ENCODE data around the gene ARL15.

The ARL15 gene

DNA sequence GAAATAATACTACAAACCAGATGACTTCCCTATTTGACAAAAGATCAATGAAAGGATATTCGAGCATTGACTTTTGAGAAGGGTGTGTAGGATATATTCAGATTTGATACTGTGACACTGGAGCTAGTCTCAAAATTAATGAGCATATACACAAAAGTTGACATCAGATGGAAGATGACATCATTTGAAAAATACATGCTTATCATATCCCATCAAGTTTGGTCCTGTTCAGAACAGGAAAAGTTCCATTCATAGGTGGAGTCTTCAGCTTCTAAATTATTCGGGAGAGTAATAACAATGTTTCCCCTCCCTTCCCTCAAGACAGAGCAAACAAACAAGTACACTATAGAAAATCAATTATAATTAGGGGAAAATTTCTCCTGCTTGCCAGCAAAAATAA is 401.6 kb downstream of the ARL15 start:
- no peak for DNase-seq
- in situ Hi-C loops (cut with HindIII; ENCODE audit: low pct_ligation_motif_present, low sequenced_read_pairs), result no loop called here

GRCh38 chr5:53907827-53908226 is 402.5 kb downstream of the ARL15 start:
- no peaks in the 10 kb centered on the region for H3K27me3 ChIP-seq (replicated peaks)
- no peak overlapping the region for H3K4me3 ChIP-seq (ENCODE audit: low read depth, low read length)
- in situ Hi-C loops (cut with HindIII; ENCODE audit: low pct_ligation_motif_present, low sequenced_read_pairs), result no loop called here
- no peak overlapping the region for H3K27ac ChIP-seq
- no peak for DNase-seq
- H3K36me3 ChIP-seq (replicated peaks), result no peaks in the 10 kb centered on the region
- TF ChIP-seq, protein P1, sequence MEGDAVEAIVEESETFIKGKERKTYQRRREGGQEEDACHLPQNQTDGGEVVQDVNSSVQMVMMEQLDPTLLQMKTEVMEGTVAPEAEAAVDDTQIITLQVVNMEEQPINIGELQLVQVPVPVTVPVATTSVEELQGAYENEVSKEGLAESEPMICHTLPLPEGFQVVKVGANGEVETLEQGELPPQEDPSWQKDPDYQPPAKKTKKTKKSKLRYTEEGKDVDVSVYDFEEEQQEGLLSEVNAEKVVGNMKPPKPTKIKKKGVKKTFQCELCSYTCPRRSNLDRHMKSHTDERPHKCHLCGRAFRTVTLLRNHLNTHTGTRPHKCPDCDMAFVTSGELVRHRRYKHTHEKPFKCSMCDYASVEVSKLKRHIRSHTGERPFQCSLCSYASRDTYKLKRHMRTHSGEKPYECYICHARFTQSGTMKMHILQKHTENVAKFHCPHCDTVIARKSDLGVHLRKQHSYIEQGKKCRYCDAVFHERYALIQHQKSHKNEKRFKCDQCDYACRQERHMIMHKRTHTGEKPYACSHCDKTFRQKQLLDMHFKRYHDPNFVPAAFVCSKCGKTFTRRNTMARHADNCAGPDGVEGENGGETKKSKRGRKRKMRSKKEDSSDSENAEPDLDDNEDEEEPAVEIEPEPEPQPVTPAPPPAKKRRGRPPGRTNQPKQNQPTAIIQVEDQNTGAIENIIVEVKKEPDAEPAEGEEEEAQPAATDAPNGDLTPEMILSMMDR (IDR thresholded peaks at IDR 0.05; ENCODE audit: low read depth, low read length, missing control alignments), result no peak

More for the DNA sequence above, 401.6 kb downstream of the ARL15 start:
- Histone ChIP-seq H3K27ac (no peak overlapping the region), H3K4me3 (ENCODE audit: low read depth, low read length) (no peak overlapping the region), H3K27me3 (replicated peaks) (no peaks in the 10 kb centered on the region), H3K36me3 (replicated peaks) (no peaks in the 10 kb centered on the region)
- TF ChIP-seq, protein P1 (IDR thresholded peaks at IDR 0.05; ENCODE audit: low read depth, low read length, missing control alignments), result no peak

DNA sequence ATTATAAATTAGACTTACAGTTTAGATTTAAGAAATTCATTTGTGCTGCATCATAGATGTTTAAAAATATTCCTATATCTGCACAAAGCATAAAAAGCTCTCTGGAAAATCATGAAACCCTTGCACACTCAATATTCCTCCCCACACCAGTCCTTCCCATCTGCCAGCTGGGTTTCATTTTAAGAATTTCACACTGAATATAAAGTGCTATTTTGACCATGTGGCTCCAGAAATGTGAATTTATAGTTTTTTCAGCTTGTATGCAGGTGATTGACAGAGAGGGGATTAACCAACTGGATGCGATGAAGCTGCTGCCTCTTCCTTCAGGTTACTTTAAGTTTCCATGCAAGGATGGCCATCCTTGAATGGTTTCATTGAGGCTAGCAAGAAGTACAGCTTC is 403.6 kb downstream of the ARL15 start:
- Histone ChIP-seq H3K27ac (no peak overlapping the region), H3K27me3 (replicated peaks) (no peaks in the 10 kb centered on the region), H3K4me3 (ENCODE audit: low read depth, low read length) (no peak overlapping the region), H3K36me3 (replicated peaks) (no peaks in the 10 kb centered on the region)
- no peak for DNase-seq
- TF ChIP-seq, protein P1 (IDR thresholded peaks at IDR 0.05; ENCODE audit: low read depth, low read length, missing control alignments), result no peak
- in situ Hi-C loops (cut with HindIII; ENCODE audit: low pct_ligation_motif_present, low sequenced_read_pairs), result no loop called here

DNA sequence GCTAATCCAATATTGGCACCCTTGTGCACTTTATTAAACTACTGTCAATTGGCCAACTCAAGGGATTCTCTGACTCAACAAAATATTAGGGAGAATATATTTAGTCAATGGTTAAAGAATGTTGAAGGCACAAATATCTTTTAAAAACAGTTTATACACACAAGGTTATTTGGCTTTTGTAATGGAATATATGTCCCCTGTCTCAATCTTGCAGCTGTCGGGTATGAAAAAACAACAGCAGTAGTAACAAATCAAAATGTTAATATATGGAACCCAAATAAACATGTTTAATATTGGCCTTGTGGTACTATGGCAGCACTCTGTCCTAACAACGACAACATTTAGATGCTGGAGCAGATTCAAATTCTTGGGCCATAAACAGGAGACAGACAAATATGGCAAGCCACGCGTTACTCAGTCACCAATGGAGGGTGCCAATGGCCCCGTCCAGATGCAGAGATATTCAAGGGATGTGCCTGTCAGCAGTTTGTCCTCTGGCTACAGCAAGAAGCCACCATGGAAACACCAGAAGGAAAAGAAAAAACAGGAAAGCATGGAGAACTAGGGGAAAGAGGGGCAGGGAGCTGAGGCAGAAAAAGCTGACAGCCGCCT is 408.0 kb downstream of the ARL15 start:
- TF ChIP-seq, protein P1 (IDR thresholded peaks at IDR 0.05; ENCODE audit: low read depth, low read length, missing control alignments), result no peak
- in situ Hi-C loops (cut with HindIII; ENCODE audit: low pct_ligation_motif_present, low sequenced_read_pairs), result no loop called here
- no peak overlapping the region for H3K4me3 ChIP-seq (ENCODE audit: low read depth, low read length)

GRCh38 chr5:53900677-53901076 is 409.7 kb downstream of the ARL15 start:
- H3K27me3 ChIP-seq (replicated peaks), result no peaks in the 10 kb centered on the region
- in situ Hi-C loops (cut with HindIII; ENCODE audit: low pct_ligation_motif_present, low sequenced_read_pairs), result no loop called here
- H3K4me3 ChIP-seq (ENCODE audit: low read depth, low read length), result no peak overlapping the region
- TF ChIP-seq, protein P1 (IDR thresholded peaks at IDR 0.05; ENCODE audit: low read depth, low read length, missing control alignments), result no peak
- H3K27ac ChIP-seq, result no peak overlapping the region
- no peak for DNase-seq
- no peaks in the 10 kb centered on the region for H3K36me3 ChIP-seq (replicated peaks)

More for the DNA sequence above, 408.0 kb downstream of the ARL15 start:
- no peak for DNase-seq
- no peaks in the 10 kb centered on the region for H3K36me3 ChIP-seq (replicated peaks)
- H3K27ac ChIP-seq, result no peak overlapping the region
- no peaks in the 10 kb centered on the region for H3K27me3 ChIP-seq (replicated peaks)

- Histone ChIP-seq H3K36me3 (replicated peaks) (no peaks in the 10 kb centered on the region), H3K27me3 (replicated peaks) (no peaks in the 10 kb centered on the region), H3K4me3 (ENCODE audit: low read depth, low read length) (no peak overlapping the region), H3K27ac (no peak overlapping the region)
- TF ChIP-seq, protein P1 (IDR thresholded peaks at IDR 0.05; ENCODE audit: low read depth, low read length, missing control alignments), result no peak
- DNase-seq, result no peak
- in situ Hi-C loops (cut with HindIII; ENCODE audit: low pct_ligation_motif_present, low sequenced_read_pairs), result no loop called here
Observed at GRCh38 chr5:53895091-53895683, 415.2 kb downstream of the ARL15 start.

Data from brain microvascular endothelial cell (primary cell).